Measurements from ENCODE around the gene MTR. TPM values are rescaled to one million over a fixed set of nuclear protein-coding genes. Genes with fewer than 3 reads are reported as not detected.
A peak's percentile ranks its signal among the peaks of the same experiment; 100 is the strongest.

Gene MTR
- total RNA-seq, 2 experiments from 2014 or later, result 61.0 to 62.7 TPM

DNA sequence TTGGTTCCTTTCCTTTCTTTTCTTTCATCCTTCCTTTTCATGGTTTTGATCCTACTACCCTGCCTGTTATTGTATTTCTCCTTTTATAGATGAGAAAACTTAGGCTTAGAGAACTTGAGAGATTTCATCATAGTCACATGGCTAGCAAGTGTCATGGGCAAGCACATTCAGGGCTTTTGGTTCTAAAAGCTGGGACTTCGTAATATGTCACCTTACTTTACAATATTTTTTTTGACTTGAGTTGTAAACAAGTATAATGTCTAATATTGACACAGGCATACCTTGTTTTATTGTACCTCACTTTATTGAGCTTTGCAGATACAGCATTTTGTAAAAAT lies 70.7 kb downstream of the MTR start:
- DNase-seq (no peak), ATAC-seq (ENCODE audit: low read depth) (no peak)
- peaks cover 34% of the 10 kb centered on the region for H3K36me3 Mint-ChIP-seq
- H3K9me3 Mint-ChIP-seq, result no peaks in the 10 kb centered on the region
- no peak overlapping the region for H3K27ac Mint-ChIP-seq
- peaks cover 27% of the 10 kb centered on the region for H3K4me1 Mint-ChIP-seq
- POLR2A ChIA-PET, result no interaction called here
- H3K27me3 Mint-ChIP-seq, result no peaks in the 10 kb centered on the region
- no peak overlapping the region for H3K4me3 Mint-ChIP-seq

DNA sequence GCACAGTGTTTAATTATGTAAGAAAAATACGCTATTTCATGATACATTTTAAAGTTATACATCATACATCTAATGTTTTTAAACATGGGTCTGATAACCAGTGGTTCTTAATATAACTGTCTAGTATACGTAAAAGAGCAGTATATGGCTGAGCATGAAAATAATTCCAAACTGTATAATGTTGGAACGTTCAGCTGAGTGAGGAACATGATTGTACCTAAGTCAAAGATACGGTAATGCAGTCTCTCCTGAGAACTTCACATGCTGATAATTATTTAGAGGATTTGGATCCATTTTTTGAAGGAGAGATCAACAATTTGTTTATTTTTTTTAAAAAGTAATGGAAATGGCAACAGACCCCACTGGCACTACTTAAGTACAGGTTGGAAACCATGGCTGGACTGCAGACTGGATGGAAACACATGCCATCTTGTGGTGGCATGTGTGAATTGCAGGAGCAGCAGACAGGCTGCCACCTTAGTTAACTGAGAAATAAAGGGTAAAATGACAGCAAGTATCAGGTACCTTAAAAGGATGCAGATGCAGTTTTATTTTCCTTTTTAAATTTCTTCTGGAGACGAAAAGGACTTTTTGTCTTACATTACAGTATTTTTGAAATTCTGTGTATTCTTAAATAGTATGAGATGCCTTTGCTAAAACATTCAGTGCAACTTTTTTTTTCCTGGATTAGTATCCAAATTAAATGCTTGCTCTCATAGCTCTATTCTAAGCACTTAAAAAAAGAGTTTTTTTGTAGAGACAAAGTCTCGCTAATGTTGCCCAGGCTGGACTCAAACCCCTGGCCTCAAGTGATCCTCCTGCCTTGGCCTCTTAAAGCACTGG lies 73.8 kb downstream of the MTR start:
- peaks cover 6% of the 10 kb centered on the region for H3K4me1 Mint-ChIP-seq
- no peak overlapping the region for H3K4me3 Mint-ChIP-seq
- no peak overlapping the region for H3K27ac Mint-ChIP-seq
- DNase-seq, result peak; percentile 39
- ATAC-seq (ENCODE audit: low read depth), result peak; percentile 72
- no peaks in the 10 kb centered on the region for H3K27me3 Mint-ChIP-seq
- H3K36me3 Mint-ChIP-seq, result peaks cover 20% of the 10 kb centered on the region
- POLR2A ChIA-PET, result no interaction called here
- no peaks in the 10 kb centered on the region for H3K9me3 Mint-ChIP-seq

DNA sequence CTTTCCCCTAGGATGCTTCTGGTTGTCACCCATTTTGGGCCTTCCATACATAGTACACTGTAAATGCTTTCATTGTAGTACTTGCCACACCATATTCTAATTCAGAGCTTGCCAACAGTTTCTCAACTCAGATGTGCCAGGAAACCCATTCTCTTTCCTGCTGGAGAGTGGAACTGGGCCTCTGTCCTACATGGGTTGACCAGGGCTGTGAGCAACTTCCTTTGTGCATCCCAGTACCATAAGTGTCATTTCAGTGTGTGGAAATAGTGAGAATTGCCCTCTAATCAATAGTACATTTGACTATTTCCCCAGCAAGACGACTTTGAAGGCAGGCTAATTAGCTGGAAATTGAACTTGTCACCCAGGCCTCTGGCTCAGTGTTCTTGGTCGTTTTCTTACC lies 74.8 kb downstream of the MTR start:
- H3K9me3 Mint-ChIP-seq, result no peaks in the 10 kb centered on the region
- H3K4me1 Mint-ChIP-seq, result peaks cover 6% of the 10 kb centered on the region
- POLR2A ChIA-PET, result no interaction called here
- H3K27me3 Mint-ChIP-seq, result no peaks in the 10 kb centered on the region
- no peak overlapping the region for H3K27ac Mint-ChIP-seq
- no peak overlapping the region for H3K4me3 Mint-ChIP-seq
- H3K36me3 Mint-ChIP-seq, result peaks cover 20% of the 10 kb centered on the region
- no peak for ATAC-seq (ENCODE audit: low read depth)
- no peak for DNase-seq

DNA sequence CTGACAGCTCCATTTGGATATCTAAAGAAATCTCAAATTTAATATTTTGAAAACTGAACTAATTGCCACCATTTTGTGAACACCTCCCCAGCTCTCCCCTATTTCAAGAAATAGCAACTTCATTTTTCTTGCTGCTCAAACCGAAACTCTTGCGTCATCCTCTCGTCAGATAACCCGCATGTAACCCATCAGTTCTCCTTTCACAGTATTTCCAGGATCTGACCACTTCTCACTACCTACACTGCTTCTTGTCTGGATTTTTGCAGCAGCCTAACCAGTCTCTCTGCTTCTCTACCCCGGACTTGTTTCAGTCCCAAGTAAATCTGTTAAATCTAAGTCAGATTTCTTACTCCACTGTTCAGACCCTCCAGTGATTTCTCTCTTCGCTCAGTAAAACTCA lies 75.6 kb downstream of the MTR start:
- H3K9me3 Mint-ChIP-seq, result no peaks in the 10 kb centered on the region
- no peak overlapping the region for H3K4me3 Mint-ChIP-seq
- no peak for DNase-seq
- POLR2A ChIA-PET, result no interaction called here
- peaks cover 3% of the 10 kb centered on the region for H3K4me1 Mint-ChIP-seq
- no peak for ATAC-seq (ENCODE audit: low read depth)
- peaks cover 17% of the 10 kb centered on the region for H3K36me3 Mint-ChIP-seq
- H3K27ac Mint-ChIP-seq, result no peak overlapping the region
- H3K27me3 Mint-ChIP-seq, result no peaks in the 10 kb centered on the region

DNA sequence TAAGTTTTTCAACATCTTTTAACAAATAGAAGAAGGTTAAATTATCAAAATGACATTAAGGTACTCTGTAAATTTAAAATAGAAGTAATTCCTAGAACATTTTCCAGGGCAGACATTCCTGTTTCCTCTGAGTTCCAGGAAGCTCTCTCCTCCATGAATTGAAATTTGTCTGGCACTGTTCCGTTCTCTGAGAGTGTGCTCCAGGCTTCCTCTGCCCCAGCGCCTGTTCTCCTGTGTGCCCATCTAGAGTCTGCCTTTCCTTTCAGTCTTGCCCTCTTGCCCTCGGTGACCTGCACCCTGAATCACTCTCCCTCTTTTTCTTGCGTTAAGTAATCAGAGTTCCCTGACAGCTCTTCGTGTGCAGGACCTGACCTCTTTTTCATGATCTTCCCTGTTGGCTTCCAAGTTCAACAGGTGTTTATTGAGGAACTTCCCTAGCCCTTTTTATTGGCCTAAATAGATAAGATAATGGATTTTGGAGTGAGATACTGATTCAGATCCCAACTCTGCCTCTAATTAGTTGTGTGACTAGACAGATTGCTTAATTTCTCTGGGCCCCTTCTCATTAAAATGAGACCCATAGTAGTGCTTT lies 77.1 kb downstream of the MTR start:
- ATAC-seq (ENCODE audit: low read depth) (no peak), DNase-seq (no peak)
- H3K27ac Mint-ChIP-seq, result no peak overlapping the region
- POLR2A ChIA-PET, result no interaction called here
- no peaks in the 10 kb centered on the region for H3K9me3 Mint-ChIP-seq
- H3K4me3 Mint-ChIP-seq, result no peak overlapping the region
- H3K36me3 Mint-ChIP-seq, result peaks cover 22% of the 10 kb centered on the region
- H3K4me1 Mint-ChIP-seq, result peaks cover 3% of the 10 kb centered on the region
- H3K27me3 Mint-ChIP-seq, result no peaks in the 10 kb centered on the region

DNA sequence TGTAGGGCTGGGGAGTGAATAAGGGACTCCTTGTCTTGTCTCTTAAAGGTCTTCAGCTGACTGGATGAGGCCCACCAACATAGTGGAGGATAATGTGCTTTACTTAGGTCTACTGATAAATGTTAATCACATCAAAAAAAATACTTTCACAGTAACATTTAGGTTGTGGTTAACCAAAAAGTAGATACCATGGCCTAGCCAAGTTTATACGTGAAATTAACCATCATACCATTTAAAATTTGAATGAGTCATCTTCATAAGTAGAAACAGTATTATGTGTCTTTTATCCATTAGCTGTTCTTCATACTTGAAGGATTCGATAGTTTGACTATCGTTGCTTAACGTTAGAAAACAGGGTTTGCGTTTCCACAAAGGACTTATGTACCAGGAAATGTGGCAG lies 80.9 kb downstream of the MTR start:
- H3K27ac Mint-ChIP-seq, result no peak overlapping the region
- ATAC-seq (ENCODE audit: low read depth) (no peak), DNase-seq (no peak)
- H3K4me1 Mint-ChIP-seq, result peaks cover 3% of the 10 kb centered on the region
- H3K36me3 Mint-ChIP-seq, result peaks cover 17% of the 10 kb centered on the region
- H3K27me3 Mint-ChIP-seq, result no peaks in the 10 kb centered on the region
- no peak overlapping the region for H3K4me3 Mint-ChIP-seq
- no peaks in the 10 kb centered on the region for H3K9me3 Mint-ChIP-seq
- POLR2A ChIA-PET, result no interaction called here

DNA sequence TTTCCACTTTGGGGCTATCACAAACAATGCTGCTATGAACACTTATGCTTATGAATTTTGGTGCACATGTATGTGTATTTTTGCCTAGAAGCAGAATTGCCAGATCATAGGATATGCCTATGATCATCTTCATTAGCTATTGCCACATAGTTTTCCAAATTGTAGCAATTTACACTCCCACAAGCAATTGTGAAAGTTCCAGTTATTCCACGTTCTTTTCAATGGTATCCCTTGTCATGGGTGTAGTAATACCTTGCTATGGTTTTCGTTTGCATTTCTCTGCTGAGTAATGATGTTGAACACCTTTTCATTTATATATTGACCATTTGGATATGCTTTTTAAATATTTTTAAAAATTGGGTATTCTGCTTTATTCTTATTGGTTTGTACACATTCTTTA lies 82.6 kb downstream of the MTR start:
- Mint-ChIP-seq H3K27ac (no peak overlapping the region), H3K36me3 (peaks cover 11% of the 10 kb centered on the region), H3K4me1 (peaks cover 3% of the 10 kb centered on the region), H3K9me3 (no peaks in the 10 kb centered on the region), H3K27me3 (no peaks in the 10 kb centered on the region), H3K4me3 (no peak overlapping the region)
- ATAC-seq (ENCODE audit: low read depth) (no peak), DNase-seq (no peak)
- POLR2A ChIA-PET, result no interaction called here

DNA sequence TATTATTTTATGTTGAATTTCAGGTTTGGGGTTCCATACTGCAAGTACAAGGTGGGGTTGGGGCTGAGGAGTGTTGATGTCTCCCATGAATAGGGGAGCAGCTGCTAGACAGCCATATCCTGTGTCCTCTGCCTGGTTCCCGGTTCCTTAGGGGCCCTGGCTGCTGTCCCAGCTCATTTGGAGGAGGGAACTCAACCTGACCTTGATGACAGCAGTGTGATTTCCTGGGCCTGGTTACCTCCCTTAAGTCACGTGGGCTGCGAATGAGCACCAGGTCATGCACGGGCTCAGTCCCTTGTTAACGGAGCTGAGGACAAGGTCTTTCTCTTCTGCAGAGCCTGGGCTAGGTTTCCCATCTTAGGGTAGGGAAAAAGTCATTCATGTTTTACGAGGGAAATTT lies 85.1 kb downstream of the MTR start:
- no peak overlapping the region for H3K4me3 Mint-ChIP-seq
- peaks cover 8% of the 10 kb centered on the region for H3K36me3 Mint-ChIP-seq
- H3K27me3 Mint-ChIP-seq, result no peaks in the 10 kb centered on the region
- POLR2A ChIA-PET, result no interaction called here
- ATAC-seq (ENCODE audit: low read depth) (no peak), DNase-seq (no peak)
- peaks cover 3% of the 10 kb centered on the region for H3K4me1 Mint-ChIP-seq
- H3K27ac Mint-ChIP-seq, result no peak overlapping the region
- H3K9me3 Mint-ChIP-seq, result no peaks in the 10 kb centered on the region

DNA sequence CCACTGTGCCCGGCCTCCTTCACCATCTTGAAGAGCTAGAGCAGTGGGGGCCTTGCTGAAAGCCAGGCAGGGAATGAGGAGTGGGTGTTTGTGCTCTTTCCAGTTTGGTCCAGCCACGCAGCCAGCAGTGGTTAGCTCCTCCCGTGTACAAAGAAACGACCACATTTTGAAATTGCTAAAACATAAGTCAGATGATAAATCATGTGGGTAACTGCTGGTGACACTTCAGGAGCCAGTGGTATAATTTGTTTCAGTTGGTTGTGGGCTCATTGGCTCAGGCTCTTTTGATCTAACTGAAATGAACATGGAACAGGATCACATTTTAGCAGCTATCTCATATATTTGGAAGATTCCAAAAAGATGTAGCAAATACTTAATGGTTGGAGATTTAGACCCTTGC lies 87.6 kb downstream of the MTR start:
- Mint-ChIP-seq H3K36me3 (peaks cover 13% of the 10 kb centered on the region), H3K27ac (no peak overlapping the region), H3K4me1 (peaks cover 3% of the 10 kb centered on the region), H3K4me3 (no peak overlapping the region), H3K27me3 (no peaks in the 10 kb centered on the region), H3K9me3 (no peaks in the 10 kb centered on the region)
- POLR2A ChIA-PET, result no interaction called here
- DNase-seq (no peak), ATAC-seq (ENCODE audit: low read depth) (no peak)

DNA sequence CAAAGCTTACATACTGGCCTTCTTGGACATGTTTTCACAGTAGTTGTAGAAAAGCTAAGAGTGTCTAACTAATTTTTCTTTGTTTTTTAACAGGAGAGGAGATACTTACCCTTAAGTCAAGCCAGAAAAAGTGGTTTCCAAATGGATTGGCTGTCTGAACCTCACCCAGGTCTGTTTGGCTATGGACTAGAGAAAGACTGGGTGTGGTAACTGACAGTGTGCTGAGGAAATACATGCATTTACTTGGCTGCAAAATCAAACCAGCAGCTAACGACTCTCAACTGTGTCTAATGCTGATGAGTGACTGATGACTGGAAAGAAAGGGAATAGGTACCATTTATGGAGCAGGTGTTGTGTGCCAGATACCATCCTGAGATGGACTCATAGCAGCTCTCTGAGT lies 91.1 kb downstream of the MTR start:
- POLR2A ChIA-PET, result no interaction called here
- no peak for DNase-seq
- H3K27me3 Mint-ChIP-seq, result no peaks in the 10 kb centered on the region
- no peaks in the 10 kb centered on the region for H3K9me3 Mint-ChIP-seq
- no peaks in the 10 kb centered on the region for H3K4me1 Mint-ChIP-seq
- H3K36me3 Mint-ChIP-seq, result peaks cover 12% of the 10 kb centered on the region
- ATAC-seq (ENCODE audit: low read depth), result no peak
- no peak overlapping the region for H3K4me3 Mint-ChIP-seq
- H3K27ac Mint-ChIP-seq, result no peak overlapping the region

DNA sequence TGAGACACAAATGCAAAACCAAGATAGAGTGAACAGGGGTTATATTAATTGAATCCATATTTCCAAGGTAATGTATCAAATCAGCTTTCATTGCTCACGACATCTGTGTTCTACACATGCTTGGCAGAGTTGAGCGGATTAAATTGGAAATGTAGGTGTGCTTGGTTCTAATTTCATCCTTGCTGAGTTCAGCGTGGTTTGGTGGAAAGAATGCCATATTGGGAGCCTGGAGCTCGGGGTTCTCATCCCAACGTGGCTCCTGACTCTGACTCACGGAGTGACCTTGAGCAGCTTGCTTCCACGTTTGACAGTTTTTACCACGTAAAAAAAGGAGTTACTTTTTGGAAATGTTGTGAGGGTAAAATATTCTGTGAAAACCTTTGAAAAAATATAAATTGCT lies 92.0 kb downstream of the MTR start:
- no peak for ATAC-seq (ENCODE audit: low read depth)
- POLR2A ChIA-PET, result no interaction called here
- H3K4me3 Mint-ChIP-seq, result no peak overlapping the region
- peaks cover 14% of the 10 kb centered on the region for H3K36me3 Mint-ChIP-seq
- DNase-seq, result no peak
- H3K27me3 Mint-ChIP-seq, result no peaks in the 10 kb centered on the region
- no peaks in the 10 kb centered on the region for H3K9me3 Mint-ChIP-seq
- H3K27ac Mint-ChIP-seq, result no peak overlapping the region
- no peaks in the 10 kb centered on the region for H3K4me1 Mint-ChIP-seq

DNA sequence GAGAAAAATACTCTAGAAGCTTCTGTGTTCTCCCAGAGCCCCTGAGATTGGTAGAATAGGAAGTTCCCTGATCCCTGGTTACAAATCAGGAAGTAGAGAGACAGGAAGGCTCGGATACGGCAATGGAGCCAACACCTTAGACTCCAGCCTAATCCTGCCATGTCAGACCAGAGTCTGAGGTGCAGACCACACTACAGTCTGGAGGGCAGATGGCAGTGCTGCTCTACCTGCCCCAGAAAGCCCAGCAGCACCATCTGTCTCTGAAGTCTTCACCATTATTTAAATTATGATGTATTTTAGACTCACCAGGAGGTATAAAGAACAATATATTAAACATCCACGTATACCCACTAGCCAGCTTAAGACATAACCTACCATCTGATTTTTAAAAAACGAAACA lies 93.0 kb downstream of the MTR start:
- peaks cover 15% of the 10 kb centered on the region for H3K36me3 Mint-ChIP-seq
- no peaks in the 10 kb centered on the region for H3K27me3 Mint-ChIP-seq
- no peak overlapping the region for H3K4me3 Mint-ChIP-seq
- no peak overlapping the region for H3K27ac Mint-ChIP-seq
- H3K9me3 Mint-ChIP-seq, result no peaks in the 10 kb centered on the region
- ATAC-seq (ENCODE audit: low read depth), result no peak
- POLR2A ChIA-PET, result no interaction called here
- H3K4me1 Mint-ChIP-seq, result no peaks in the 10 kb centered on the region
- no peak for DNase-seq

DNA sequence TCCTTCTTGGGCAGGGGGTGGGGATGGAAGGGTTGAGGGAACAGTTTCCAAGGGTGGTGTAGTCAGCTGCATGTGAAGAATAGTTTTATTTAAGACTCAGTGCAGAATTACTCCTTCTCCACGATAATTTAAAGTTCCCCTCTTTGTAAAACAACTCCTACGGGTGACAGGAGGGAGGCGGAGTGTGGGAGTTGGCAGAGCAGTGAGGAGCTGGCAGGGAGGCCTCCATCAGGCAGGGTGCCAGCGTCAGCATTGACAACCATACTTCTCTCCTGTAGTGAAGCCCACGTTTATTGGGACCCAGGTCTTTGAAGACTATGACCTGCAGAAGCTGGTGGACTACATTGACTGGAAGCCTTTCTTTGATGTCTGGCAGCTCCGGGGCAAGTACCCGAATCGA lies 93.8 kb downstream of the MTR start:
- DNase-seq (no peak), ATAC-seq (ENCODE audit: low read depth) (no peak)
- Mint-ChIP-seq H3K36me3 (peaks cover 16% of the 10 kb centered on the region), H3K4me3 (no peak overlapping the region), H3K27ac (no peak overlapping the region), H3K4me1 (no peaks in the 10 kb centered on the region), H3K27me3 (no peaks in the 10 kb centered on the region), H3K9me3 (no peaks in the 10 kb centered on the region)
- POLR2A ChIA-PET, result no interaction called here

DNA sequence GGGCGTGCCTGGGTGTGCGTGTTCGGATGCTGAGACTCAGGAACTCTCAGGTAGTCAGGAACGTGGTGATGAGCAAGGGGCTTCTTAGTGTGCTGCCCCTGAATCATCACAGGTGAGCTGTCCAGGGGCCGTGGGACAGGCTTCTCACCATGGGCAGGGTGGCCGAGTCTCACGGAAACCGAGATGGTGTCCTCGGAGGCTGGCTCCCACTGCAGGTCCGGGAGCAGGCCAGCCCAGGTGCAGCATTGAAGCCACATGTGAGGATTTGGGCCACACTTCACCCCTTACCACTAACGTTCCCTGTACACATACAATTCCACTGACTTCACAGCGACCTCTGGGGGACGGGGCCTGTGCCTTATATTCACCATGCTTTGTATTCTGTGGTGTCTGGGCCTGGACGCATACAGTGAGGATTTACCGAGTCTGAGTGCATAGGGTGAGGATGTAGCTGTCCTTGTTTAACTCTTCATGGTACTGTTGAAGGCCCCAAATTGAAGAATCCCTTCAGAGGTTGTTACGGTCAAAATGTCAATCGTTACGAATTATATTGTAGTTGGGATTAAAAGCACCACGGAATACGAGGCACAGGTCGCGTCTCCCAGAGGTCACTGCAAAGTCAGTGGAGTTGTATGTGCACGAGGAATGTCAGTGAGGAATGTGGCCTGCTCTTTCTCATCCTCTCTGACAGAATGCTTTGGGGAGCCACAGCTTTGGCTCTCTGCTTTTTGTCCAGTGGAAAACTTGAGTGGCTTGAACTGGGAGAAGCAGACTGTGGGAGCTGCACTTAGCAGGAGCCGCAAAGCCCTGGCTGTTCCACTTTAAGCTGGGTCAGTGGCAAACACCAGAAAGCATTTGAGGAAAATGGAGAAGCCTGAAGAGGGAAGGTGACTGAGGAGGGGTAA lies 95.3 kb downstream of the MTR start:
- no peaks in the 10 kb centered on the region for H3K4me1 Mint-ChIP-seq
- H3K36me3 Mint-ChIP-seq, result peaks cover 20% of the 10 kb centered on the region
- DNase-seq (no peak), ATAC-seq (ENCODE audit: low read depth) (no peak)
- no peaks in the 10 kb centered on the region for H3K9me3 Mint-ChIP-seq
- no peaks in the 10 kb centered on the region for H3K27me3 Mint-ChIP-seq
- H3K4me3 Mint-ChIP-seq, result no peak overlapping the region
- H3K27ac Mint-ChIP-seq, result no peak overlapping the region
- POLR2A ChIA-PET, result no interaction called here
